Measurements from ENCODE around the gene ZNF146.

- TF ChIP-seq POLR2AphosphoS5 (IDR thresholded peaks at IDR 0.05), result no peak
- no peak for TF ChIP-seq POLR2A (IDR thresholded peaks at IDR 0.05)
- no peak for TF ChIP-seq CTCF (IDR thresholded peaks at IDR 0.05)
These were observed 43.3 kb downstream of the ZNF146 start for GRCh38 chr19:36258028-36258875.

Data from stomach (tissue), 4 donors.